HG03045 (cell line): ENCODE measurements around the gene TAB2.
"Not testable (repeated sequence)": the region's sequence is repeated elsewhere in the genome, so short reads cannot be mapped to it uniquely, and the experiment has no call there.

Source experiments
- ATAC-seq: cut with Tn5 transposase; IDR thresholded peaks from one replicate; pipeline ENCODE4 v1.9.1; 2021; ENCODE audit warnings: mild to moderate bottlenecking, moderate library complexity; ENCODE audit not compliant: unreplicated experiment

Gene TAB2

DNA sequence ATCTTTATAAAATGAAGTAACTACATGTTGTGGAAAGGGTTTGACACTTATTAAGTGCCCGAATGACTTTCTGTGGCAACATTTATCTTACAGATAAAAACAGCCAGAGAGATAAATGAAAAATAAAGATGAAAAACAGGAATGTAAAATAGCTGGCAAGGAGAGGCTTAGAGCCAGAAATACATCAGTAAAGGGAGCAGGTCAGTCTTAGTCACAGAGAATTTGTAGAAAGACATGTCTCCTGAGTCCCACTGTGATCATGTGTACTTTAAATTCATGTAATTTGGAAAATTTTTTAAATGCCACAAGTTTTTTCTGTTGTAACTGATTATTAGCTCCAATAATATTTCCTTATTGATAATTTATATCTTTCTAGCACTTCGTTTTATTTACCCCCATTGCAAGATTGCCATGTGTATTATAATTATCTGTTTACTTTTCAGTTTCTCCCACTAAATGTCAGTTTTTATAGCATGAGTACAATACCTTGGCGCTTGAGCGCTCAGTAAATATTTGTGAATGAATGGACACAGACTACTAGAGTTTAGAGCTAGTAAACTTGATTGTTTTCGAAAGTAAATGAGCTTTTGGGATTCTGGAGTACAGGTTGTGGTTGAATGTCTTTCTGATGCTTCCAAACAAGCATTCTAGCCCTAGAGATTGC is 15.2 kb downstream of the TAB2 start:
- no peak for ATAC-seq

DNA sequence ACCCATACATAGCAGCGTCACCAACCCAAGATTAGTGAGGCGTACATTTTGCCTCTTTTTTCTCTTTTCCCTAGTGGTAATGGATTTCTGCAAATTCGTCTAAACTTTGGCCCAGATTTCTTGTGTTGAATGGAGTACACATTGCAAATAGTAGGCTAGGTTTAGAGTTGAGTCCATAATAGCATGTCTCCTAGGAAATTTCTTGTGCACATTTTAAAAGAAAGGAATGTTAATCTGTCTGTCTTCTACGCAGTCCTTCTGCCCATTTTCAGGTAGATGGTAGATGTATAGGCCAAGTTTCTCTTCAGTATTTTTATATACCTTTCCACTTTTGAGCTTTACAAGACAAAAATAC is 15.7 kb downstream of the TAB2 start:
- ATAC-seq, result no peak

DNA sequence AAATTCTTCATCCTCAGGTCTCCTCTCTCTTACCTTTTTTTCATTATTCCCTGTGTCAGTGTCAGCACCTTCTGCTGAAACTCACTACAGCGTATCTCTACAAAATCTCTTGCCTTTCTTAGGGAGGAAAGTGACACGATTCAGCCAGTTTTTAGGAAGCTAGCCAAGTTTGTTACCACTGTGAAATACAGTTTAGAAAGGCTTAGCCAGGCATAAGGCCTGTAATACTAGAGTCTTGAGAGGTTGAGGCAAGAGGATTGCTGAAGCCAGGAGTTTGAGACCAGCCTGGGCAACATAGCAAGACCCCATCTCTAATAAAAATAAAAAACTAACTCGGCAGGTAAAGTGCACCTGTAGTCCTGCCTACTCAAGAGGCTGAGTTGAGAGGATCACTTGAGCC is 16.7 kb downstream of the TAB2 start:
- no peak for ATAC-seq

DNA sequence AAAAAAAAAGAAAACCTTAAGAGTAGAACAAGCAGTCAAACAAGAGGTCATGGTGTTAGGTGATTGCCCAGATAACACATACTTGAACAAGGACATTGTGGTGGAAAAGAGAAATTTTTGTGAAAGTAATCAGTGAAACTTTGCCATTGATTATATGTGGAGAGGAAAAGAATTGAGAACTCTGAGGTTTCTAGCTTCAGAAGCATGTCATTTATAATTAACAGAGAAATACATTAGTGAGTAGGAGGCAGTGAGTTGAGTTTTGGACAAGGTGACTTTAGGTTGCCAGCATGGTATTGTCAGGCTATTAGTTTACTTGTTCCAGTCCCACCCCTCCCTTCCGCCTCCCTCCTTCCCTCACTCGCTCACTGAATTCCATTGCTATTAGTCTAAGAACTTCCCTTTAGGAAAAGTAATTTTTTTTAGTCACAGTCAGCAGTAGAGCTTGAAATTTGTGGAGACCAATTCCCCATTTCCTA is 17.2 kb downstream of the TAB2 start:
- ATAC-seq, result no peak

DNA sequence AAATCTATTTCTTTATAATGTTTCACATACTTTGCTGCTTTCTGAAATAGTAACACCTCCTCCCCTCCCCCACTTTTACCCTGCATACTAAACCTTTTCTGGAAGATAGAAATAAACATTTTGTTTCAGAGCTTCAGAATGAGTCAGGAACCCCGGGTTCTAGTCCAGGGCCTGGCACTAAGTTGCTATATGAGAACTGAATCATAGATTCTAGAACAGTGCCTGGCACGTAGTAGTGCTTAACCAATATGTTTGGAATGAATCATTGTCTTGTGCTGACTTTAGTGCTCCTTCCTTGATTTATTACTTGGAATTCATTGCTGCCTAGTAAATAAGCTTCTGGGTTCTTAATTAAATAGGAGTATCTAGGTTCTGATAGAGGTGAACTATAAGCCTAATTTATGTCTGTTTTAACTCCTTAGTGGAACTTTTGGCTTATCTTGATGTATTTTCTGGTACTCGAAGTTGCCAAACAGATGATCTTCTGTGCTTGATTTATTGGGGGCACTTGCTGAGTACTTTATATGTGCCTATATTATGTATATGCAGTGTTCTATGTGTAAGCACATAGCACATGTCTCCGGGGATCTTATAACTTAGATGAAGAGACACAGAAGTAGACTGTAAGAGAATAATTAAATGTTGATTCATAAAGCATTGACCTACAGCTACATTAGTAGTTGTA is 18.6 kb downstream of the TAB2 start:
- no peak for ATAC-seq

DNA sequence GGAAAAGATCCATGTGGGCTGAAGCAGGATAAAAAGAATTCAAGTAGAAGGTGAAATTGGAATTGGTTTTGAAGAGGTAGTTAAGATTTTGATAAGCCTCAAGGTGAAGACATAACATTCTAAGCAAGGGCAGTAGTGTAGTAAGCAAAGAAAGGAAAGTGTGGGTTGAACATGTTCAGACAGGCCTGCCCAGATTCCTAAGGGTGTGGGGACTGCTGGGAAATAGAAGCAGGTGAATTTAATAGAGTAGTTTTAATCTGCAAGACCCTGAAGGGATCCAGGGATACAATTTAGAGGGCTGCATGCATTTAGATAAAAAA is 19.1 kb downstream of the TAB2 start:
- no peak for ATAC-seq

DNA sequence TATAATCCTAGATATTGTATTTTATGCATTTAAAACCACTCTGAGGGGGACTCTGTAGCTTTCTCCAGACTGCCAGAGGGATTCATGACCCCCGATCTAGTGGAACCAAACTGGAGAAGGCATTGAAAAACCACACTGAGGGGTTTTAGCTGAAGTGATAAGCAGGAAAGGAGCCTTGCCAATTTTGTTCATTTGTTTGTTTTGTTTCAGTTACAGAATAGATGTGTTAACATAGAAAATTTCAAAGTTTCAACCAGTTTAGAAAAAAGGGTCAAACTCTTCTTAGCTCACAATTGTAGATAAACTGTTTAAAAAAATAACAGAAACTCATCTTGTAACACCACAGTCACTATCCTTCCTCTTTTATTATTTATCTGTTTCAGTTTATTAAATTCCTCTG is 19.8 kb downstream of the TAB2 start:
- ATAC-seq, result no peak

DNA sequence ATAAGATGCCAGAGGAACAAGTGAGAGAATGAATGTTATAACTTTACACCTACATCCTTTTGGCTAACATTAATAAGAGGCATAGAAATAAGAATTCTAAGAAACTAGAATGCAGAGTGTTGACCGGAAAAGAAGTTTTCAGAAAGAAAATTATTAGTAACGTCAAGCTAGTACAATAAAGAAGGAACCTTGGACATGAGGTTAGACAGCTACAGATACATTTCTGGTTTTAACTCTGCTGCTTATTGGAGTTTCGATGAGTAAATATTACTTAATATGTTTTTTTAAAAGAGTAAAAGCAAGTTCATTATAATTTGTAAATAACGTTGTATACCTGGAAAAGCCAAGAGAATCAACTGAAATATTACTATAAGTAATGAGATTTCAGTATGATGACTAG is 22.7 kb downstream of the TAB2 start:
- no peak for ATAC-seq

DNA sequence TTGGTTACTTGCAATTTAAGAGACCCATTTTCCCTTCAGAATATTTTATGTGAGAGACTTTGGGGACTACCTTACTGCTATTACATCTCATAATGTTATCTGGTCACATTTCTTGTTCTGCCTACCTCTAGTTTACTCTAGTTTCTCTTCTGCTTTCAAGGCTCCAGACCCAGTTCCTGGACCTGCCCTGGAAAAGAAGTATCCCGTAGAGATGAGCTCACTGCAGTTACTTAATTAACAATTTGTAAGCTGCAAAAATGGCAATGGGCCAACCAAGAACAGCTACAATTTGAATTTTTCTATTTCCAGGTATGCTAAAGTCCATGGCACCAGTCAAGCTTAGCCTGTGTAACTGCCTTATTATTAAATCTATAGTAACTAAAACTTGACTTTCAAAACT is 25.0 kb downstream of the TAB2 start:
- ATAC-seq, result peak; percentile 59

DNA sequence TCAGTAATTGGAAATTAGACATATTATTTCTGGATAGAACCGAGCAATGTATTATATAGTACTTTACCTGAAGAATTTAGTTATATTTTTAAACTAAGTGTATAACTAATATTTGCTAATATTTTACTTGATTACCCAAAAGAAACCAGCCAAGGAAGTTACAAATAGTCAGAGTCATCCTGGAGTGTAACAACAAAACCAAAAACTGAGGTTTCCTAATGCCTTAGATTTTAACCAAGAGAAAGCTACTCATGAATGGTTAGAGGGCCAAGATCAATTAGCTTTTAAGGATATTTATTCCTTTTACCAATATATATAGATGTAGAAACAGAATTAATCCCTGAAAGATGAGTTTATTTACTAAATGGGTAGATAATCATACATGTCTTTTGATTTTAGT is 26.0 kb downstream of the TAB2 start:
- ATAC-seq, result no peak

DNA sequence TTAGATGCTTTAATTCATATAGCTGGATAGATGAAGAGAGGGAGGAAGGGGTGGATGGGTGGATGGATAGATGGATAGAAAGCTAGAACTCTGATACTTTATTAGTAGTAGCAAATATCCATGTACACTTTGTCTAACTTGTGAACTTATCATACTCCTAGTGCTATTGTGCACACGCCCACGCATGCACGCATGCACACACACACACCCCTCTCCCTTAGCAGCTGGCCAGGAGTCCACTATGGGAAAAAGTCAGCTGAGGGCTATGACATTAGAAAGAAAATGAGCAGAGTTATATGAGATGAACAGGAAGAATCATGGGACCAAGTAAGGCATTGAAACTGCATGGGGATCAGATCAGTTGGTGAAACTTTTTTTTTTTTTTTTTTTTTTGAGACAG is 28.6 kb downstream of the TAB2 start:
- no peak for ATAC-seq

DNA sequence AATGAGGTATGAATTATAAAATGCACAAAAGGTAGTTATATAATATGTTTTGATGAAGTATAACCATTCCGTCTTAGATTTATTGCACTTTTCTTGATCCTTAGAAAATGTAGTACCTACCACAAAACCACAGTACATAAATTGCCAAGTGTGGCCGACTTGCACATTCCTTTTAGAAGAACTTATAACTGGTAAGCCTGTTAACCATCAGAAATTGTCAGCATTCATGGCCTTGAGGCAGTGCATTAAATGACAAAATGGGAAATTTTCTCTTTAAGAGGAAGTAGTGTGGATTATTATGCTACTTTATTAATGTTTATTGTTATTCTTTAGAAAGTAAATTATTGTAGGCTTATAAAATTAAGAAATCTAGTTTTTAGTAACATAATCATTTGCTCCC is 29.6 kb downstream of the TAB2 start:
- ATAC-seq, result no peak

DNA sequence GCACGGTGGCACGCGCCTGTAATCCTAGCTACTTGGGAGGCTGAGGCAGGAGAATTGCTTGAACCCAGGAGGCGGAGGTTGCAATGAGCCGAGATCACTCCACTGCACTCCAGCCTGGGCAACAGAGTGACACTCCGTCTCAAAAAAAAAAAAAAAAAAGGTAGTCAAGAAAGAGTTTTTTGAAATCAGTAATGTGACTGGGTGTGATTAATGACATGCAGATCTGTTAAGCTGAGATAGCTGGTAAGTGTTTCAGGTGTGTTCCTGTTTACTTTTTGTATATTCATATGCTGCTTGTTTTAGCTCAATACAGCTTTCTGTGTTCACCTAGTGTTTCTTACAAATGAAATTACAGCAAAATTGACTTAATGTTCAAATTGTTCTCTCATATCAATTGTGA is 31.8 kb downstream of the TAB2 start:
- not testable (repeated sequence) for ATAC-seq

DNA sequence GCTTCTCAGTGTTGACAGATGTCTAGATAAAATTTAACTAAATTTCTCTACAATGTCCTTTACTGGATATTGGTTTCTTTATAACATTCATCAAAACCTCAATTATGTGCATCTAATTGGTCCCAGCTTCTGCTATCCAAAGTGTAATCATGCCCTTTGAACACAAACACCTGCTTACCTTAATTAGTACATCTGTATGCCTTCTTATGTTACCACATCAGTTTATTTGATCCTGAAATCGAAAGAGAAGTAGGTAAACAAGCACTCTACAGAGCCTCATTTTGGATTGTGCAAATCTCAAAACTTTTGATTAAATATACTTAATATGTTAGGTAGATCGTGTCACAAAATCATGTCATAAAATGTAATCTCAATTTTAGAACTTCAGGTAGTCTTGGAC is 36.5 kb downstream of the TAB2 start:
- no peak for ATAC-seq

DNA sequence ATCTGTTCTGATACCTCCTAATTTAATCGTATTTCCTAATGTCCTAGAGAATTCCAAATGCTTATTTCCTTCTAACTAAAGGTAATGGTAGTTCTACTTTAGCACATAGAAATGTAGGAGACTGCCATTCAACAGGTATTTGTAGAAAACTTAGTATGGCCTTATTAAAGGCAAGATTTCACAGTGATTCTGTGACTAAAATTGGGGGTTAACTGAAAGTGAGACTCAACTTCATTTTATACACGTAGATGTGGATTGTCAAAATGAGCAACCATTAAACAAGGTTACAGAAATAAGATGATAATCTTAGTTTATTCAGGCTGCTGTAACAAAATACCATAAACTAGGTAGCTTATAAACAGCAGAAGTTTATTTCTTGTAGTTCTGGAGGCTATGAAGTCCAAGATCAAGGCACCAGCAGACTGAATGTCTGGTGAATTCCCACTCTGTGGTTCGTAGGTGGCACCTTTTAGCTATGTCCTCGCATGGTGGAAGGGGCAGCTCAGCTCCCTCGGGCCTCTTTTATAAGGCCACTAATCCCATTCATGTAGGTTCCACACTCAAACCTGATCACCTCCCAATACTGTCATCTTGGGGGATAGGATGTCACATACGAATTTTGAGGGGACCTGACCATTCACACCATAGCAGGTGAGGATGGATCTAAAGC is 38.7 kb downstream of the TAB2 start:
- no peak for ATAC-seq

DNA sequence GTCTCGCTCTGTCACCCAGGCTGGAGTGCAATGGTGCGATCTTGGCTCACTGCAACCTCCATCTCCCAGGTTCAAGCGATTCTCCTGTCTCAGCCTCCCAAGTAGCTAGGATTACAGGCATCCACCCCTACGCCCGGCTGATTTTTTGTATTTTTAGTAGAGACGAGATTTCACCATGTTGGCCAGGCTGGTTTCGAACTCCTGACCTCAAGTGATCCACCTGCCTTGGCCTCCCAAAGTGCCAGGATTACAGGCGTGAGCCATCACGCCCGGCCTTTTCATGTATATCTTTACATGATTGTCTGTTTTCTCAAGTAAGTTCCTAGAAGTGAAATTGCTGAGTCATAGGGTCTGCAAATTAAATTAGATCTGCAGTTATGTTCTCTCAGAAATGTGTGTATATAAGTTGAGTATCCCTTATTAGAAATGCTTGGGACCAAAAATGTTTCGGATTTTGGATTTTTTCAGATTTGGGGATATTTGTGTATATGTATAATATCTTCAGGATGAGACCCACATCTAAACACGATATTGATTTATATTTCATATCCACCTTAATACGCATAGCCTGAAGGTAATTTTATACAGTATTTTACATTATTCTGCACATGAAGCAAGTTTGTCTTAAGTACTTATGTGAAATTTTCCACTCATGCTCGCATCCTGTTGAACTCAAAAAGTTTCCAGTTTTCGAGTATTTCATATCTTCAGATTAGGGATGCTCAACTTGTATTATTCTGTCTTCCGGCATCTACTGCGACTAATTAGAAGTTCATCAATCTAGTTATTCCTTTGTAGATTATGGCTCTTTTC is 40.4 kb downstream of the TAB2 start:
- ATAC-seq, result no peak

DNA sequence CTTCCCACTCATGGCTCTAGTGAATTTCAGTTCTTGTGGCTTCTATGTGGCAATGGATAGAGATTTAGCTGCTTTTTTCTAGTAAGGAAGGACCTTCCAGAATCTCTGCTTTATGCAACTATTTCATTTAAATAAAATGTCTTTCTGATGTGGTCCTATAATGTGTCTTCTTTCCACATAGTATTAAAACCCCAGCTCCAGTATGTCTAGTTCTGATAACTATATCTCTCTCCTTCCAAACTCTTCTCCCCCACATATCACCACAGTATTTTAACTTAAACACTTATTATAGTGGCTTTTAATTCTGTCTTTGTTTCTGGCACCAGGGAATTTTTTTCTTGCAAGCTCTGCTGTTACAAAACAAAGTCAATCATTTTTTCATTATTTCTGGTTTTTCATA is 41.9 kb downstream of the TAB2 start:
- no peak for ATAC-seq

DNA sequence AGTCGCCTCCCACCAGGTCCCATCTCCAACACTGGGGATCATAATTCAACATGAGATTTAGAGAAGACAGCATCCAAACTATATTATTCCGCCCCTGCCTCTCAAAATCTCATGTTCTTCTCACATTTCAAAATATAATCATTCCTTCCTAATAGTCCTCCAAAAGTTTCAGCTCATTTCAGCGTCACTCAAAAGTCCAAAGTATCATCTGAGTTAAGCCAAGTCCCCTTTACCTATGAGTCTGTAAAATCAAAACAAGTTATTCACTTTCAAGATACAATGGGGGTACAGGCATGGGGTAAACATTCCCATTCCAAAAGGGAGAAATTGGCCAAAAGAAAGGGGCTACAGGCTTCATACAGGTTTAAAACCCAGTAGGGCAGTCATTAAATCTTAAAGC is 43.0 kb downstream of the TAB2 start:
- no peak for ATAC-seq

DNA sequence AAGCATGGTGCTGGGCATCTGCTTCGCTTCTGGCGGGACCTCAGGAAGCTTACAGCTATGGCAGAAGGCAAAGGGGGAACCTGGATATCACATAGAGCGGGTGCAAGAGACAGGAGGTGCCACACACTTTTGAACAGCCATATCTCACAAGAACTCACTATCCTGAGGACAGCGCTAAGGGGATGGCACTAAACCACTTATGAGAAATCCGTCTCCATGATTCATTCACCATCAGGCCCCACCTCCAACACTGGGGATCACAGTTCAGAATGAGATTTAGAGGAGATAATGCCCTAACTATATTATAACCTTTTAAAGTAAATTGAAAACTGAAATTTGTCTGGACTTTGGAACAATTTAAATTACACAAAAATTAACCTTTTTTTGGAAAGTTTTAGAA is 44.8 kb downstream of the TAB2 start:
- ATAC-seq, result no peak

DNA sequence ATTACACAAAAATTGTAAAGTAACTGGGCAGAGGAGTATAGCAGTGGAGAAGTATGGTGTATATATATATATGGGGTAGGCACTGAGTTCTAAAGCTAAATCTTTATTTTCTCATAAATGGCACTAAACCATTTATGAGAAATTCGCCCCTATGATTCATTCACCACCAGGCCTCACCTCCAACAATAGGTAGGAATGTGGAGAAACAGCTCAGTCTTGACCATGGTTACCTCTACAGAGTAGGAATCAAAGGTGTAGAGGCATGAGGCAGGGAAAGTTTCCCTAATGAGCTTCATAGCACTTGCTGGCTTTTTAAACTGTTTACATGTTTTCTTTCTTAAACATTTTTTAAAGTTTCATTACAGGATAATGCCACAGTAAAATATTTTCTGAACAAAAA is 45.6 kb downstream of the TAB2 start:
- ATAC-seq, result no peak

DNA sequence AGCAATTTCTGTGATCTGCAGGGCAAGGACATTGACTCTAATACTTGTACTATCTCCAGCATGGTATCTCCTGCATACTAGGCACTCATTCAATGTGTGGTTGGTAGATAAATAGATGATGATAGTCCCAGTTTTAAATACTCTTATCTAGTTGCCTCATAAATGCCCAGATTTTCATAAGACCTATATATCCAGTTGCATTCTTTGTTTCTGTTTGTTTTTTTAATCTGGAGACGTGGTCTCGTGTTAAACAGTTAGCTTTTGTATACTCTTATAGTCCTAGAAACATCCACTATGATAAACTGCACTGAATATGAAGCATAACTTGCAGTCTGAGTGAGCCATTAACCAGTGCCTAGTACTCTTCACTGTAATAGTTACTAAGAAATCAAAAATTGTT is 47.0 kb downstream of the TAB2 start:
- ATAC-seq, result no peak

DNA sequence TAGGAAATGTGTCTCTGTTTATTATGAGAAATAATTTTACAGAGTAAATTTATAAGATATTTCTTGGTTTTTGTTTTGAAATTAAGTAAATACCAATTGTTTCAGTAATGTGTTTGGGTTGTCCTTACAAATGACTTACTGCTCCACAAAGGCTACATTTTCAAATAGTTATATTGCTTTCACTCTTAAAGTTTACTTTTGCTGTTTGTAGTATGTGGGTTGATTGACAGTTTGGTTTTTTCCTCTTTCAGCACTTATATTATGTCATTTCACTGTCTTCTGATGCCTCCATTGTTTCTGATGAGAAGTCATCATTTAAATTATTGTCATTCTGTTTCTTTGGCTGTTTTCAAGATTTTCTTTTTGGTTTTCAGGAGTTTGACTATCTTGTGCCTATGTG is 47.7 kb downstream of the TAB2 start:
- ATAC-seq, result no peak
